AG09309 (cell line): Measurements from ENCODE around the gene ACP7.

ENCODE experiments used
- DNase-seq: peaks from one replicate; pipeline ENCODE4 v3.0.0-alpha.2; 2010; ENCODE audit warnings: low read depth
- H3K4me3 ChIP-seq: 2 replicates; pipeline ENCODE4 v1.5.1; 2011; ENCODE audit warnings: mild to moderate bottlenecking, low read depth, low read length, moderate library complexity; ENCODE audit not compliant: control insufficient read depth
- CTCF ChIP-seq: IDR thresholded peaks from 2 replicates; pipeline ENCODE4 v1.5.1; 2011; ENCODE audit warnings: mild to moderate bottlenecking, low read depth, low read length, inconsistent platforms; ENCODE audit not compliant: insufficient read depth, control insufficient read depth; ENCODE audit errors: missing control alignments

Gene ACP7

GRCh38 chr19:39074942-39075341, 9.2 kb upstream of the ACP7 start:
- no peak for TF ChIP-seq CTCF
- no peak for DNase-seq

DNA sequence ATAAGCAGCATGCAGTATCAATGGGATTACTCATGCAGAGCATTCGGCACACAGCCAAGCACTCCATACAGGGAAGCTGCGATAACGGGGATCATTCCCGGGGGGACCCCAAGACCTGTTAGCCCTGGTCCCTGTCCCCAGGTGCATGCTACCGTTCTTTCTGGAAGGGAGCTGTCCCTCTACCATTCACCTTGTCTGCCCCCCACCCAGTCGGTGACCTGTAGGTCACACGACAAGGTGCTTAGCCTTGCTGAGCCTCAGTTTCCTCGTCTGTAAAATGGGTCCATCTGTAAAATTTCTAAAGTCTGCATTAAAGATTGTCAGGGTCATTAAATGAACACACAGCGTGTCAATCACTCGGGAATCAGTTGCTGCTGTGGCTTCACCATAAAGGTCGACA, 6.8 kb upstream of the ACP7 start:
- DNase-seq: no peak
- no peak for TF ChIP-seq CTCF
- H3K4me3 ChIP-seq: no peak overlapping the region

More at GRCh38 chr19:39074942-39075341, 9.2 kb upstream of the ACP7 start:
- H3K4me3 ChIP-seq: no peak overlapping the region

DNA sequence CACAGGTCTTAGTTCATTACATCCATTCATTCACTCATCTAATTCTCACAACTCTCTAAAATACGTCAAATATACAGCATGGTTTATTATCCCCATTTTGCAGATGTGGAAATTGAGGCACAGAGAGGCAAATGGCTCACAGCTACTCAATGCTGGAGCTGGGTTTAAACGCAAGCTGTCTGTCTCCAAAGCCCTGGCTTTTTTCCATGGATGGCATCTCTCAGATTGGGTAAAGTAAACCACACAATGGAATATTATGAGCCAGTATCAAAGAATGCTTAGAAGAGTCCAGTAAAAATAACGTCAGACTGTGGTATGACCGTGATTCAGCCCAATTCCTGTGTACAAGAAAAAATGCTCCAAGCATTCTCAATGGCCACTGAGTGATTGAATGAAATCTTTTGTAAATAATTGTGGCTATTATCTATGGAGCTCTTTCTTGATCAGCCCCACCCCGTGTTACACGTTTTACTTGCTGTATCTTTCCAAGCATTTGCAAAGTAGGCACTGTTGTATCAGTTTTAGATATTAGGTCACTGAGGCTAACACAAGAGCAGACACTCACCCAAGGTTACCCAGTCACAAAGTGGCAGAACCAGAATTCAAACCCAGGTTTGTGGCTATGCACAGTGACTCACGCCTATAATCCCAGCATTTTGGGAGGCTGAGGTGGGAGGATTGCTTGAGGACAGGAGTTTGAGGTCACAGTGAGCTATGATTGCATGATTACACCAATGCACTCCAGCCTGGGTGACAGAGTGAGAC, 5.5 kb upstream of the ACP7 start:
- peak; percentile 96 for DNase-seq
- no peak for TF ChIP-seq CTCF
- no peak overlapping the region for H3K4me3 ChIP-seq

- no peak for DNase-seq
- no peak for TF ChIP-seq CTCF
- H3K4me3 ChIP-seq: no peak overlapping the region
These were observed 3.7 kb upstream of the ACP7 start for GRCh38 chr19:39080431-39080830.

- no peak for DNase-seq
- no peak overlapping the region for H3K4me3 ChIP-seq
- TF ChIP-seq CTCF: no peak
These were observed 2.0 kb upstream of the ACP7 start for GRCh38 chr19:39082167-39082566.

DNA sequence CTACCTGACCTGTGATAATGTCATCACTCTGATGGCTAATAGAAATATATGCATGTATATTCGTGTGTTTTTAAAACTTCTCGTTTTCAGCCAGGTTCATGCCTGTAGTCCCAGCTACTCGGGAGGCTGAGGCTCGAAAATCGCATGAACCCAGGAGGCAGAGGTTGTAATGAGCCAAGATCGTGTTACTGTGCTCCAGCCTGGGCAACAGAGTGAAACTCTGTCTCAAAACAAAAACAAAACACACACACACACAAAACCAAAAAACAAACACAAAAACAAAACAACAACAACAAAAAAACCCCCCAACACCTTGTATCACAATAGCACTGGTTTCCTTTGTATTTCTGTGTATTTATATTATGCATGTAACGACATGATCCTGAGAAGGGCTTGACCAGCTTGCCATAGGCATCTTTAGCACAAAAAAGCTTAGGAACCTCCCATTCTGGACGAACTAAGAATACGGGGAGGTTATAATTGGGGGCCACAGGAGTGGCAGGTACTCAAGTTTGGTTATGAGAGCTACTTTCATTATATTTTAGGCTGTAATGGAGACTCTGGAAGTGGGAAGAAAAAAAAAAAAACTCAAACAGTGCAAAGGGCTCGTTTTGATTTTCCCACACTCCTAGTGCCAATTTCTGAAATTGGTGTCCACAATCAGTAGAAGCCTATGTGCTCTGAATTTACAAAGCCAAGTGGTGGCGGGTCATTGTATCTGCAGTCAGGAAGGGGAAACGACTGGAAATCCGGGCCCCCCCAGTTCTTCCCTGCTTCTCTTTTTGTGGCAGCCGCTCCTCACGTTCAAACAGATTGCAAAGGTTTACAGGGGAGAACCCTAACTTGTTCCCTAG, 1.2 kb upstream of the ACP7 start:
- no peak overlapping the region for H3K4me3 ChIP-seq
- TF ChIP-seq CTCF: no peak
- DNase-seq: no peak
